Hematopoietic multipotent progenitor cell treated with erythropoietin and hydrocortisone succinate and interleukin-3 and kit ligand, for 15 days (in vitro differentiated cells): ENCODE data around the gene TEDDM1.
"Not testable (repeated sequence)": the region's sequence is repeated elsewhere in the genome, so short reads cannot be mapped to it uniquely, and the experiment has no call there.

Experiments
- DNase-seq: peaks from one replicate; pipeline ENCODE4 v3.0.0-alpha.2; 2015; ENCODE audit warnings: low spot score

TEDDM1 gene

GRCh38 chr1:182380199-182380598 lies 20.3 kb downstream of the TEDDM1 start:
- no peak for DNase-seq

- not testable (repeated sequence) for DNase-seq
Measured at GRCh38 chr1:182379781-182380180, 20.7 kb downstream of the TEDDM1 start.

- DNase-seq = no peak
Measured at GRCh38 chr1:182376936-182377574, 23.4 kb downstream of the TEDDM1 start.

- DNase-seq = no peak
Measured at GRCh38 chr1:182374101-182374834, 26.2 kb downstream of the TEDDM1 start.

GRCh38 chr1:182370532-182370931 lies 29.9 kb downstream of the TEDDM1 start:
- DNase-seq = no peak

GRCh38 chr1:182368903-182369302 lies 31.6 kb downstream of the TEDDM1 start:
- DNase-seq = no peak

- no peak for DNase-seq
Measured at GRCh38 chr1:182368358-182368757, 32.1 kb downstream of the TEDDM1 start.

GRCh38 chr1:182367926-182368325 lies 32.5 kb downstream of the TEDDM1 start:
- DNase-seq = no peak

- no peak for DNase-seq
Measured at GRCh38 chr1:182366596-182366995, 33.9 kb downstream of the TEDDM1 start.

GRCh38 chr1:182359645-182360044 lies 40.8 kb downstream of the TEDDM1 start:
- DNase-seq = no peak

GRCh38 chr1:182357913-182358312 lies 42.6 kb downstream of the TEDDM1 start:
- no peak for DNase-seq

GRCh38 chr1:182357171-182357570 lies 43.3 kb downstream of the TEDDM1 start:
- no peak for DNase-seq

- DNase-seq = no peak
Measured at GRCh38 chr1:182355723-182356098, 44.8 kb downstream of the TEDDM1 start.

- DNase-seq = no peak
Measured at GRCh38 chr1:182351790-182352364, 48.6 kb downstream of the TEDDM1 start.

- no peak for DNase-seq
Measured at GRCh38 chr1:182350839-182351238, 49.6 kb downstream of the TEDDM1 start.

- DNase-seq = no peak
Measured at GRCh38 chr1:182348961-182349747, 51.3 kb downstream of the TEDDM1 start.
